H1 (cell line): ENCODE results near the gene A2ML1. TPM values are rescaled to one million over a fixed set of nuclear protein-coding genes. Genes with fewer than 3 reads are reported as not detected.

Experiments used
- CTCF ChIA-PET: fragments of 300-600 bp; sonication (Branson Sonifier 250); formaldehyde crosslinking; loops from one replicate; lab custom pipeline; 2021; ENCODE audit not compliant: partially characterized antibody; lab: Charles Lee
- POLR2A ChIA-PET: fragments of 300-600 bp; sonication (Branson Sonifier 250); formaldehyde crosslinking; loops from one replicate; lab custom pipeline; 2021; ENCODE audit warnings: inconsistent platforms; ENCODE audit not compliant: partially characterized antibody; lab: Charles Lee
- DNase-seq, 2 experiments: peaks; one replicate each; pipeline versions ENCODE4 v3.0.0 to v3.0.0-alpha.2; 2010 to 2022; ENCODE audit warnings: low spot score in 2 of 2, low read depth in 1 of 2, mixed read lengths in 1 of 2
- FAIRE-seq: peaks from 2 replicates; lab custom pipeline; 2011; peaks lifted over from hg19 to GRCh38; lab: Jason Lieb, UNC
- H2AFZ ChIP-seq: 2 replicates; pipeline ENCODE4 v1.8.1; 2012; ENCODE audit warnings: low read length, inconsistent platforms
- H2AK5ac ChIP-seq: 2 replicates; pipeline ENCODE4 v1.6.1; 2013; ENCODE audit warnings: low read depth, low read length
- H2BK120ac ChIP-seq: replicated peaks from 2 replicates; pipeline ENCODE3; 2013; ENCODE audit warnings: low read depth, low read length, inconsistent platforms
- H2BK12ac ChIP-seq: 2 replicates; pipeline ENCODE4 v1.6.1; 2013; ENCODE audit warnings: low read depth, low read length
- H2BK15ac ChIP-seq: 2 replicates; pipeline ENCODE4 v1.6.1; 2013; ENCODE audit warnings: low read length
- H2BK20ac ChIP-seq: 2 replicates; pipeline ENCODE4 v1.6.1; 2013; ENCODE audit warnings: low read length
- H2BK5ac ChIP-seq: 2 replicates; pipeline ENCODE4 v1.6.1; 2013; ENCODE audit warnings: low read depth, low read length
- H3K14ac ChIP-seq: 2 replicates; pipeline ENCODE4 v1.6.1; 2013; ENCODE audit warnings: inconsistent platforms; ENCODE audit not compliant: insufficient read length
- H3K18ac ChIP-seq: 2 replicates; pipeline ENCODE4 v1.6.1; 2013; ENCODE audit warnings: low read length; ENCODE audit errors: extremely low read depth
- H3K23ac ChIP-seq: 2 replicates; pipeline ENCODE4 v1.6.1; 2013; ENCODE audit warnings: inconsistent platforms; ENCODE audit not compliant: insufficient read length
- H3K23me2 ChIP-seq: 2 replicates; pipeline ENCODE4 v1.6.1; 2013; ENCODE audit warnings: low read depth, low read length
- H3K27ac ChIP-seq: 2 replicates; pipeline ENCODE4 v1.6.1; 2011; ENCODE audit warnings: low read depth, low read length, inconsistent platforms
- H3K27me3 ChIP-seq, 4 experiments: replicated peaks in 1 of 4; 1 replicate in 1 of 4; 2 replicates in 3 of 4; pipeline versions ENCODE4 v1.6.1 to v1.8.1; 2011 to 2013; ENCODE audit warnings: low read length in 3 of 4, mild to moderate bottlenecking in 3 of 4, inconsistent platforms in 2 of 4, mixed read lengths in 2 of 4, moderate library complexity in 1 of 4; ENCODE audit not compliant: control insufficient read depth in 3 of 4, insufficient read depth in 3 of 4; ENCODE audit errors: extremely low read depth in 1 of 4
- H3K36me3 ChIP-seq, 4 experiments: 2 replicates each; pipeline versions ENCODE4 v1.6.1 to v1.8.1; 2011 to 2013; ENCODE audit warnings: mild to moderate bottlenecking in 4 of 4, low read length in 3 of 4, moderate library complexity in 2 of 4, control low read depth in 1 of 4, inconsistent platforms in 1 of 4; ENCODE audit not compliant: insufficient read depth in 4 of 4, control insufficient read depth in 2 of 4
- H3K4ac ChIP-seq: replicated peaks from 2 replicates; pipeline ENCODE3; 2013; ENCODE audit warnings: low read length, low read depth, mixed read lengths, inconsistent platforms; ENCODE audit not compliant: insufficient read length
- H3K4me1 ChIP-seq, 4 experiments: replicated peaks in 1 of 4; 1 replicate in 1 of 4; 2 replicates in 3 of 4; pipeline versions ENCODE4 v1.6.1 to v1.8.1; 2011 to 2013; ENCODE audit warnings: low read length in 3 of 4, inconsistent platforms in 2 of 4, mixed read lengths in 1 of 4; ENCODE audit not compliant: insufficient read depth in 4 of 4, control insufficient read depth in 3 of 4
- H3K4me2 ChIP-seq, 2 experiments: 2 replicates each; pipeline versions ENCODE4 v1.6.1 to v1.8.1; 2011 to 2013; ENCODE audit warnings: low read depth in 2 of 2, low read length in 2 of 2, control low read depth in 1 of 2, inconsistent platforms in 1 of 2, mild to moderate bottlenecking in 1 of 2; ENCODE audit not compliant: insufficient read depth in 1 of 2
- H3K4me3 ChIP-seq, 4 experiments: fragments of 200-600, 300-600 bp in 1 of 4; sonication (generic), shearing (Covaris generic), sonication (Bioruptor Twin) in 1 of 4; 2 replicates each; pipeline versions ENCODE4 v1.5.1 to v1.8.1; 2011 to 2016; ENCODE audit warnings: low read length in 4 of 4, low read depth in 3 of 4, control low read depth in 2 of 4, inconsistent platforms in 2 of 4, mild to moderate bottlenecking in 2 of 4, mixed read lengths in 1 of 4, moderate library complexity in 1 of 4; ENCODE audit not compliant: insufficient read depth in 2 of 4; ENCODE audit errors: extremely low read depth in 1 of 4
- H3K56ac ChIP-seq: replicated peaks from 2 replicates; pipeline ENCODE3; 2013; ENCODE audit warnings: low read depth, mild to moderate bottlenecking, mixed read lengths, low read length, inconsistent platforms; ENCODE audit not compliant: insufficient read length
- H3K79me1 ChIP-seq: 2 replicates; pipeline ENCODE4 v1.6.1; 2013; ENCODE audit warnings: low read depth, low read length, control low read depth
- H3K79me2 ChIP-seq, 2 experiments: 2 replicates each; pipeline versions ENCODE4 v1.6.1 to v1.8.1; 2012 to 2013; ENCODE audit warnings: low read length in 2 of 2, mild to moderate bottlenecking in 2 of 2, inconsistent platforms in 1 of 2; ENCODE audit not compliant: insufficient read depth in 2 of 2, control insufficient read depth in 1 of 2
- H3K9ac ChIP-seq, 4 experiments: replicated peaks in 1 of 4; 1 replicate in 1 of 4; 2 replicates in 3 of 4; pipeline versions ENCODE4 v1.6.1 to v1.8.1; 2011 to 2013; ENCODE audit warnings: low read depth in 3 of 4, low read length in 3 of 4, control low read depth in 2 of 4, mild to moderate bottlenecking in 2 of 4, moderate library complexity in 2 of 4, inconsistent platforms in 1 of 4; ENCODE audit errors: extremely low read depth in 1 of 4
- H3K9me3 ChIP-seq, 2 experiments: 2 replicates each; pipeline versions ENCODE4 v1.6.1 to v1.8.1; 2012 to 2013; ENCODE audit warnings: mild to moderate bottlenecking in 2 of 2, moderate library complexity in 2 of 2, control low read depth in 1 of 2, inconsistent platforms in 1 of 2, low read depth in 1 of 2, low read length in 1 of 2, mixed read lengths in 1 of 2; ENCODE audit not compliant: insufficient read depth in 2 of 2
- H4K20me1 ChIP-seq, 2 experiments: replicated peaks in 1 of 2; 2 replicates each; pipeline versions ENCODE3 to v1.8.1; 2011 to 2013; ENCODE audit warnings: inconsistent platforms in 2 of 2, low read length in 2 of 2, mild to moderate bottlenecking in 1 of 2; ENCODE audit not compliant: insufficient read depth in 2 of 2, control insufficient read depth in 1 of 2
- H4K5ac ChIP-seq: 2 replicates; pipeline ENCODE4 v1.6.1; 2013; ENCODE audit warnings: low read length, low read depth, mixed read lengths, inconsistent platforms; ENCODE audit not compliant: insufficient read length
- H4K8ac ChIP-seq: 2 replicates; pipeline ENCODE4 v1.8.0; 2013; ENCODE audit warnings: mild to moderate bottlenecking, moderate library complexity, low read length, inconsistent platforms; ENCODE audit not compliant: insufficient read depth; ENCODE audit errors: extremely low read depth
- H4K91ac ChIP-seq: replicated peaks from 2 replicates; pipeline ENCODE3; 2013; ENCODE audit warnings: low read length, mixed read lengths, inconsistent platforms; ENCODE audit not compliant: insufficient read length
- POLR2A ChIP-seq, 2 experiments: IDR thresholded peaks; 1 replicate in 1 of 2; 2 replicates in 1 of 2; pipeline ENCODE4 v1.6.1; 2011; ENCODE audit warnings: low read depth in 2 of 2, low read length in 2 of 2, mild to moderate bottlenecking in 2 of 2; ENCODE audit errors: control extremely low read depth in 1 of 2
- POLR2AphosphoS5 ChIP-seq: IDR thresholded peaks from 2 replicates; pipeline ENCODE4 v1.6.1; 2011; ENCODE audit warnings: low read depth, low read length
- TAF7 ChIP-seq: optimal IDR thresholded peaks from 2 replicates; pipeline ENCODE3; 2011; ENCODE audit warnings: low read depth, mild to moderate bottlenecking, inconsistent platforms, low read length, moderate library complexity, borderline replicate concordance
- TEAD4 ChIP-seq: IDR thresholded peaks from 2 replicates; pipeline ENCODE4 v1.6.1; 2012; ENCODE audit warnings: low read depth, low read length, inconsistent platforms, mixed read lengths
- WGBS, 2 experiments: shearing (Covaris generic) in 1 of 2; methylation state at CpG; one replicate each; pipeline versions ENCODE4 v1.1.6 to v1.1.7; 2013 to 2015; ENCODE audit warnings: low lambda C conversion rate in 2 of 2, mixed read lengths in 2 of 2, inconsistent platforms in 1 of 2, low coverage in 1 of 2, missing lambda C conversion rate in 1 of 2; ENCODE audit not compliant: insufficient replicate concordance in 2 of 2, insufficient coverage in 1 of 2, insufficient read length in 1 of 2; ENCODE audit errors: extremely low coverage in 1 of 2, missing lambda C conversion rate in 1 of 2; 5-methylcytosine and 5-hydroxymethylcytosine counted together
- polyA plus RNA-seq, 7 experiments: library from polyadenylated mRNA; depleted of rRNA in 3 of 7; stranded (reverse) in 5 of 7; unstranded in 2 of 7; fragments of >200 nt in 5 of 7; fragments of 200-250 nt in 2 of 7; gene quantifications; 1 replicate in 5 of 7; 2 replicates in 1 of 7; 4 replicates in 1 of 7; pipeline versions ENCODE4 v1.2.1 to v1.2.3, GENCODE V29; 2011 to 2013; ENCODE audit warnings: missing spikeins in 2 of 7, mixed read lengths in 2 of 7
- total RNA-seq: library from RNA; stranded (reverse); fragmentation: NEBNext Ultra II Directional; extraction: Animal tissue kit (Norgen Biotek cat#: 25700); gene quantifications from 2 replicates; pipeline ENCODE4 v1.2.1, GENCODE V29; 2021

Gene A2ML1
- total and polyA plus RNA-seq, 2 of the 8 experiments (the other 6 are each of a cell fraction or from before 2014, with no cell fraction given), result 10.2 to 10.3 TPM

GRCh38 chr12:8913702-8914032, 91.2 kb downstream of the A2ML1 start:
- Histone ChIP-seq H4K8ac (no peak overlapping the region), H3K4me2 (peak overlapping the region; percentile 78 to 92), H3K79me1 (no peaks in the 10 kb centered on the region), H2BK12ac (no peak overlapping the region), H3K23ac (no peak overlapping the region), H3K9me3 (no peaks in the 10 kb centered on the region), H3K79me2 (peaks cover 31 to 43% of the 10 kb centered on the region in 2 experiments), H3K23me2 (peaks cover 9% of the 10 kb centered on the region), H3K27ac (peak overlapping the region; percentile 89), H4K20me1 (peaks cover 8 to 14% of the 10 kb centered on the region in 2 experiments), H3K18ac (peak overlapping the region; percentile 99), H2BK5ac (peak overlapping the region; percentile 98), H2AK5ac (0 out of 2 replicates have a peak overlapping the region, but pooled peaks have one; percentile 18), H3K56ac (peak overlapping the region; percentile 92), H4K5ac (peak overlapping the region; percentile 100), H3K36me3 (peaks cover 3 to 29% (median 9%) of the 10 kb centered on the region in 4 experiments; a peak in 6 of 8 replicates), H3K9ac (peak overlapping the region in 3 of 4 experiments; percentile 42 to 79 (median 65); a peak in 6 of 7 replicates), H2AFZ (no peak overlapping the region), H2BK15ac (no peak overlapping the region), H3K4me3 (peak overlapping the region; percentile 40 to 99 (median 74)), H3K27me3 (no peaks in the 10 kb centered on the region), H3K14ac (no peak overlapping the region), H2BK20ac (no peak overlapping the region; the same call in 1 of the 2 replicates), H3K4me1 (peaks cover 0 to 37% (median 13%) of the 10 kb centered on the region in 4 experiments; a peak in 5 of 7 replicates), H3K4ac (peak overlapping the region; percentile 28), H4K91ac (peak overlapping the region; percentile 38), H2BK120ac (peak overlapping the region; percentile 12)
- POLR2A ChIA-PET, result interaction anchor here (1.1 to 18.7 kb wide), 13 partner anchors 9 to 216 kb away, joined by 3 to 438 read pairs (median 7); partner anchors contain the start of genes M6PR and RIMKLB
- peak; percentile 87 for TF ChIP-seq TAF7
- TF ChIP-seq TEAD4, result no peak
- peak; percentile 66; the same call in 1 of the 2 replicates for TF ChIP-seq POLR2AphosphoS5
- peak in 1 of 2 experiments; percentile 85; a peak in 2 of 3 replicates for TF ChIP-seq POLR2A (IDR thresholded peaks at IDR 0.05; ENCODE audit: control extremely low read depth in 1 of 2, low read depth in 2 of 2, low read length in 2 of 2)
- FAIRE-seq (no peak), DNase-seq (no peak)
- WGBS, 2 experiments, result 1% methylated on average over 6 of the region's 6 CpGs; no CpG with 5 or more reads in 1 of the 2 experiments
- CTCF ChIA-PET, result interaction anchor here (0.9 to 2.0 kb wide), 2 partner anchors 24 to 216 kb away, joined by 3 to 8 read pairs; partner anchors contain the start of gene RIMKLB
